GM12878 (cell line): ENCODE data around the gene CCDC57. TPM values are rescaled to one million over a fixed set of nuclear protein-coding genes. Genes with fewer than 3 reads are reported as not detected.

Source experiments
- ATAC-seq: fragments of 200-7000 bp; cut with Tn5 transposase; 3 replicates; pipeline ENCODE4 v1.9.1; 2020; ENCODE audit warnings: mild to moderate bottlenecking, moderate library complexity
- BruUV-seq: library from RNA; stranded (reverse); fragments of 400-500 nt; replicated peaks from 2 replicates; lab custom pipeline; 2021; lab: Mats Ljungman, UMichigan
- CTCF ChIA-PET: fragments of 300-600 bp; sonication (Branson Sonifier 250); formaldehyde crosslinking; extraction: SDS; loops from one replicate; lab custom pipeline; 2021; ENCODE audit warnings: inconsistent platforms; lab: Yijun Ruan, JAX
- POLR2A ChIA-PET: fragments of 350-600 bp; formaldehyde crosslinking; extraction: SDS; loops from one replicate; lab custom pipeline; 2021; ENCODE audit warnings: inconsistent platforms; lab: Charles Lee
- RAD21 ChIA-PET: fragments of 300-600 bp; sonication (Branson Sonifier 250); formaldehyde crosslinking; loops from one replicate; lab custom pipeline; 2023; ENCODE audit warnings: antibody characterized with exemption; ENCODE audit not compliant: unreplicated experiment; lab: Charles Lee
- SMC1A ChIA-PET: fragments of 300-600 bp; sonication (Branson Sonifier 250); formaldehyde crosslinking; loops from one replicate; lab custom pipeline; 2023; ENCODE audit not compliant: unreplicated experiment, uncharacterized antibody; lab: Charles Lee
- DNase-seq: peaks from one replicate; pipeline ENCODE4 v3.0.0-alpha.2; 2011; ENCODE audit warnings: low read depth, low spot score
- FAIRE-seq: peaks from 3 replicates; lab custom pipeline; 2011; peaks lifted over from hg19 to GRCh38; lab: Jason Lieb, UNC
- H2AFZ ChIP-seq: 2 replicates; pipeline ENCODE4 v1.6.0; 2011; ENCODE audit warnings: low read depth, low read length, control low read depth; ENCODE audit not compliant: control insufficient read depth
- H3K27ac ChIP-seq: 2 replicates; pipeline ENCODE4 v1.5.1; 2011; ENCODE audit warnings: control low read depth; ENCODE audit not compliant: control insufficient read depth, insufficient read depth
- H3K27me3 ChIP-seq, 2 experiments: replicated peaks in 1 of 2; 2 replicates each; pipeline versions ENCODE4 v1.6.0 to v1.6.1; 2011; ENCODE audit warnings: low read length in 1 of 2; ENCODE audit not compliant: control insufficient read depth in 2 of 2, insufficient read depth in 2 of 2
- H3K36me3 ChIP-seq, 2 experiments: 2 replicates each; pipeline ENCODE4 v1.5.1; 2011; ENCODE audit warnings: low read length in 1 of 2; ENCODE audit not compliant: control insufficient read depth in 2 of 2, insufficient read depth in 2 of 2
- H3K4me1 ChIP-seq: 2 replicates; pipeline ENCODE4 v1.6.1; 2011; ENCODE audit warnings: mild to moderate bottlenecking, low read length, moderate library complexity, mixed read lengths; ENCODE audit not compliant: control insufficient read depth, insufficient read depth
- H3K4me2 ChIP-seq: 2 replicates; pipeline ENCODE4 v1.6.0; 2011; ENCODE audit warnings: control low read depth; ENCODE audit not compliant: control insufficient read depth, insufficient read depth
- H3K4me3 ChIP-seq: fragments of 200-600 bp; sonication (generic); 2 replicates; pipeline ENCODE4 v1.5.1; 2016
- H3K79me2 ChIP-seq: 2 replicates; pipeline ENCODE4 v1.6.0; 2011; ENCODE audit warnings: low read length; ENCODE audit not compliant: control insufficient read depth, insufficient read depth
- H3K9ac ChIP-seq: 2 replicates; pipeline ENCODE4 v1.8.0; 2011; ENCODE audit warnings: low read length, control low read depth, mixed read lengths; ENCODE audit not compliant: control insufficient read depth, insufficient read depth
- H3K9me3 ChIP-seq: replicated peaks from 3 replicates; pipeline ENCODE4 v1.5.1; 2011; ENCODE audit warnings: mild to moderate bottlenecking, low read length; ENCODE audit not compliant: control insufficient read depth, insufficient read depth
- H4K20me1 ChIP-seq: 2 replicates; pipeline ENCODE4 v1.6.0; 2011; ENCODE audit not compliant: control insufficient read depth, insufficient read depth
- ASH2L ChIP-seq: fragments of 300-600, 200-600 bp; sonication (generic); IDR thresholded peaks from 2 replicates; pipeline ENCODE4 v1.6.1; 2017; ENCODE audit warnings: low read depth, mild to moderate bottlenecking, borderline replicate concordance
- BCL11A ChIP-seq: IDR thresholded peaks from 2 replicates; pipeline ENCODE4 v1.6.1; 2011; ENCODE audit warnings: low read depth, low read length
- BMI1 ChIP-seq: fragments of 450-650 bp; IDR thresholded peaks from 2 replicates; pipeline ENCODE4 v1.6.1; 2016; ENCODE audit warnings: mild to moderate bottlenecking, moderate library complexity, borderline replicate concordance
- CBX5 ChIP-seq: sonication (generic); IDR thresholded peaks from 2 replicates; pipeline ENCODE4 v1.6.1; 2016; ENCODE audit warnings: low read depth, moderate library complexity, mild to moderate bottlenecking, inconsistent platforms
- CHD1 ChIP-seq: IDR thresholded peaks from 2 replicates; pipeline ENCODE4 v1.6.1; 2012; ENCODE audit warnings: low read depth, low read length, improper control_type of control experiment
- HDAC2 ChIP-seq: fragments of 200-600 bp; sonication (generic); IDR thresholded peaks from 2 replicates; pipeline ENCODE4 v1.6.1; 2017
- MTA3 ChIP-seq: IDR thresholded peaks from 2 replicates; pipeline ENCODE4 v1.6.1; 2012; ENCODE audit warnings: low read length, inconsistent platforms, borderline replicate concordance
- RAD21 ChIP-seq: IDR thresholded peaks from 2 replicates; pipeline ENCODE4 v1.6.1; 2011; ENCODE audit warnings: mild to moderate bottlenecking, low read depth, low read length, moderate library complexity; ENCODE audit not compliant: insufficient read depth
- RBBP5 ChIP-seq: fragments of 200-600 bp; sonication (generic); conservative IDR thresholded peaks from 2 replicates; pipeline ENCODE4 v1.6.1; 2016
- RUNX3 ChIP-seq: IDR thresholded peaks from 2 replicates; pipeline ENCODE4 v1.6.1; 2012; ENCODE audit warnings: low read length, inconsistent platforms
- SMAD1 ChIP-seq: fragments of 450-650 bp; IDR thresholded peaks from 2 replicates; pipeline ENCODE4 v1.6.1; 2018; ENCODE audit warnings: mild to moderate bottlenecking, low read depth; ENCODE audit not compliant: partially characterized antibody
- SMARCA5 ChIP-seq: fragments of 450-650 bp; IDR thresholded peaks from 2 replicates; pipeline ENCODE4 v1.6.1; 2017; ENCODE audit warnings: mild to moderate bottlenecking
- SREBF1 ChIP-seq: IDR thresholded peaks from 2 replicates; pipeline ENCODE4 v1.6.1; 2012; ENCODE audit warnings: mild to moderate bottlenecking, low read length
- SRF ChIP-seq, 2 experiments: IDR thresholded peaks; 2 replicates each; pipeline ENCODE4 v1.6.1; 2011; ENCODE audit warnings: low read depth in 2 of 2, low read length in 2 of 2, mild to moderate bottlenecking in 1 of 2, moderate library complexity in 1 of 2
- TARDBP ChIP-seq: IDR thresholded peaks from 2 replicates; pipeline ENCODE4 v1.6.1; 2016; ENCODE audit warnings: borderline replicate concordance
- WGBS: methylation state at CpG from one replicate; pipeline ENCODE4 v1.1.6; 2016; ENCODE audit warnings: low lambda C conversion rate; ENCODE audit not compliant: insufficient replicate concordance, insufficient coverage; ENCODE audit errors: missing lambda C conversion rate; 5-methylcytosine and 5-hydroxymethylcytosine counted together
- in situ Hi-C: fragments of 300-500 bp; cut with MboI; formaldehyde crosslinking; loops from 9 replicates; pipeline ENCODE4 v1.14.3; 2018; ENCODE audit warnings: mixed read lengths
- intact Hi-C: fragments of 100-400 bp; cut with micrococcal nuclease; formaldehyde crosslinking; loops from one replicate; pipeline ENCODE4 v1.14.2; 2022; ENCODE audit not compliant: unreplicated experiment
- polyA plus RNA-seq, 11 experiments: library from polyadenylated mRNA; depleted of rRNA in 4 of 11; unstranded in 6 of 11; stranded (reverse) in 5 of 11; fragments of >200 nt; fragmentation: Nextera tagmentation in 4 of 11; fragmentation: Illumina TruSeq in 1 of 11; extraction: Ambion mirVana in 4 of 11; extraction: Trizol in 1 of 11; gene quantifications; 1 replicate in 1 of 11; 2 replicates in 10 of 11; pipeline versions ENCODE4 v1.2.1 to v1.2.3, GENCODE V29; 2011 to 2016; ENCODE audit warnings: inconsistent platforms in 2 of 11, missing spikeins in 2 of 11, low read depth in 1 of 11
- total RNA-seq, 4 experiments: library from RNA; depleted of rRNA in 3 of 4; stranded (reverse); fragments of >200 nt in 3 of 4; fragmentation: Illumina TruSeq in 1 of 4; extraction: Trizol in 1 of 4; gene quantifications; 2 replicates each; pipeline versions ENCODE4 v1.2.1 to v1.2.3, GENCODE V29; 2013 to 2021
- TF ChIP-seq, protein P1 (sequence below): fragments of 150-350 bp; IDR thresholded peaks from 2 replicates; pipeline ENCODE4 v1.6.1; 2016; ENCODE audit warnings: low read depth, low read length
- TF ChIP-seq, protein P2 (sequence below): IDR thresholded peaks from 2 replicates; pipeline ENCODE4 v1.6.1; 2012; ENCODE audit warnings: low read depth, low read length, improper control_type of control experiment
- TF ChIP-seq, protein P3 (sequence below), 3 experiments: IDR thresholded peaks in 2 of 3; conservative IDR thresholded peaks in 1 of 3; 2 replicates each; pipeline ENCODE4 v1.5.1; 2011; ENCODE audit warnings: low read depth in 3 of 3, low read length in 3 of 3, mild to moderate bottlenecking in 3 of 3, control low read depth in 2 of 3, moderate library complexity in 2 of 3, inconsistent platforms in 1 of 3, mixed read lengths in 1 of 3; ENCODE audit not compliant: control insufficient read depth in 2 of 3, insufficient read depth in 1 of 3; ENCODE audit errors: extremely low read depth in 1 of 3

Gene CCDC57
- total and polyA plus RNA-seq, 10 of the 15 experiments (the other 5 are each of a cell fraction or from before 2014, with no cell fraction given), result 5.4 to 123 (median 45.8) TPM

DNA sequence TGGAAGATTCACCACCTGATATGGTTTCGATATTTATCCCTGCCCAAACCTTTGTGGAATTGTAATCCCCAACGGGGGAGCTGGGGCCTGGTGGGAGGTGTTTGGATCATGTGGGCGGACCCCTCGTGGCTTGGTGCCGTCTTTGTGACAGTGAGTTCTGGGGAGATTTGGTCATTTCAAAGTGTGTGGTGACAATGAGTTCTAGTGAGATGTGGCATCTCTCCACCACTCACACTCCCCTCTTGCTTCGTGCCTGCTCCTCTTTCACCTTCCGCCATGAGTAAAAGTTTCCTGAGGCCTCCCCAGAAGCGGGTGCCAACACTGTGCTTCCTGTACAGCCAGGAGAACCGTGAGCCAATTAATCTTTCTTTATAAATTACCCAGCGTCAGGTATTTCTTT is 9.7 kb downstream of the CCDC57 start (continued):
- TF ChIP-seq, protein P1, sequence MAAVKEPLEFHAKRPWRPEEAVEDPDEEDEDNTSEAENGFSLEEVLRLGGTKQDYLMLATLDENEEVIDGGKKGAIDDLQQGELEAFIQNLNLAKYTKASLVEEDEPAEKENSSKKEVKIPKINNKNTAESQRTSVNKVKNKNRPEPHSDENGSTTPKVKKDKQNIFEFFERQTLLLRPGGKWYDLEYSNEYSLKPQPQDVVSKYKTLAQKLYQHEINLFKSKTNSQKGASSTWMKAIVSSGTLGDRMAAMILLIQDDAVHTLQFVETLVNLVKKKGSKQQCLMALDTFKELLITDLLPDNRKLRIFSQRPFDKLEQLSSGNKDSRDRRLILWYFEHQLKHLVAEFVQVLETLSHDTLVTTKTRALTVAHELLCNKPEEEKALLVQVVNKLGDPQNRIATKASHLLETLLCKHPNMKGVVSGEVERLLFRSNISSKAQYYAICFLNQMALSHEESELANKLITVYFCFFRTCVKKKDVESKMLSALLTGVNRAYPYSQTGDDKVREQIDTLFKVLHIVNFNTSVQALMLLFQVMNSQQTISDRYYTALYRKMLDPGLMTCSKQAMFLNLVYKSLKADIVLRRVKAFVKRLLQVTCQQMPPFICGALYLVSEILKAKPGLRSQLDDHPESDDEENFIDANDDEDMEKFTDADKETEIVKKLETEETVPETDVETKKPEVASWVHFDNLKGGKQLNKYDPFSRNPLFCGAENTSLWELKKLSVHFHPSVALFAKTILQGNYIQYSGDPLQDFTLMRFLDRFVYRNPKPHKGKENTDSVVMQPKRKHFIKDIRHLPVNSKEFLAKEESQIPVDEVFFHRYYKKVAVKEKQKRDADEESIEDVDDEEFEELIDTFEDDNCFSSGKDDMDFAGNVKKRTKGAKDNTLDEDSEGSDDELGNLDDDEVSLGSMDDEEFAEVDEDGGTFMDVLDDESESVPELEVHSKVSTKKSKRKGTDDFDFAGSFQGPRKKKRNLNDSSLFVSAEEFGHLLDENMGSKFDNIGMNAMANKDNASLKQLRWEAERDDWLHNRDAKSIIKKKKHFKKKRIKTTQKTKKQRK, result no peak
- TF ChIP-seq, protein P2, sequence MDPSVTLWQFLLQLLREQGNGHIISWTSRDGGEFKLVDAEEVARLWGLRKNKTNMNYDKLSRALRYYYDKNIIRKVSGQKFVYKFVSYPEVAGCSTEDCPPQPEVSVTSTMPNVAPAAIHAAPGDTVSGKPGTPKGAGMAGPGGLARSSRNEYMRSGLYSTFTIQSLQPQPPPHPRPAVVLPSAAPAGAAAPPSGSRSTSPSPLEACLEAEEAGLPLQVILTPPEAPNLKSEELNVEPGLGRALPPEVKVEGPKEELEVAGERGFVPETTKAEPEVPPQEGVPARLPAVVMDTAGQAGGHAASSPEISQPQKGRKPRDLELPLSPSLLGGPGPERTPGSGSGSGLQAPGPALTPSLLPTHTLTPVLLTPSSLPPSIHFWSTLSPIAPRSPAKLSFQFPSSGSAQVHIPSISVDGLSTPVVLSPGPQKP, result no peak
- TF ChIP-seq SREBF1, result no peak

DNA sequence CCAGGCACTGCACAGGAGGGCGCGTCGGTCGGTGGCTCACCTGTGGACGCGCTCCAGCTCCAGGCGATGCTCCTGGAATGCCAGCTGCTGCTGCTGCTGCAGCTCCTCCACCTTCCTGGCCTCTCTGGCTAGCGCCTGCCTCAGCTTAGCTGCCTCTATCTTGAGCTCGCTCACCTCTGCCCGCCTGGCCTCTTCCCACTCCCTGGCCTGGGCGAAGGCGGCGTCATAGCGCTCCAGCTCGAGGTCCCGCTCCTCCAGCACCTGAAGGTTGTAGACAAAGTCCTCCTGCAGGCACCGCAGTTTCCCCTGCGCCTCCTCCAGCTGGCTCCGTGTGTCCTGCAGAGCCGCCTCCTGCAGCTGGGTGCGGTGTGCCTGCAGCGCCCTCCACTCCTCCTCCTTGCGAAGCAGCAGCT is 11.1 kb downstream of the CCDC57 start:
- WGBS, result 96% methylated on average over 23 of the region's 23 CpGs
- intact Hi-C loops, result no loop called here

More for the DNA sequence above, 11.1 kb downstream of the CCDC57 start:
- BruUV-seq, result no TSS peak
- TF ChIP-seq SMARCA5, result no peak
- TF ChIP-seq BMI1, result no peak
- no peak for TF ChIP-seq CBX5
- TF ChIP-seq CHD1, result no peak
- no peak for TF ChIP-seq BCL11A
- no peak for TF ChIP-seq SMAD1
- no peak for TF ChIP-seq RAD21
- TF ChIP-seq, protein P3, sequence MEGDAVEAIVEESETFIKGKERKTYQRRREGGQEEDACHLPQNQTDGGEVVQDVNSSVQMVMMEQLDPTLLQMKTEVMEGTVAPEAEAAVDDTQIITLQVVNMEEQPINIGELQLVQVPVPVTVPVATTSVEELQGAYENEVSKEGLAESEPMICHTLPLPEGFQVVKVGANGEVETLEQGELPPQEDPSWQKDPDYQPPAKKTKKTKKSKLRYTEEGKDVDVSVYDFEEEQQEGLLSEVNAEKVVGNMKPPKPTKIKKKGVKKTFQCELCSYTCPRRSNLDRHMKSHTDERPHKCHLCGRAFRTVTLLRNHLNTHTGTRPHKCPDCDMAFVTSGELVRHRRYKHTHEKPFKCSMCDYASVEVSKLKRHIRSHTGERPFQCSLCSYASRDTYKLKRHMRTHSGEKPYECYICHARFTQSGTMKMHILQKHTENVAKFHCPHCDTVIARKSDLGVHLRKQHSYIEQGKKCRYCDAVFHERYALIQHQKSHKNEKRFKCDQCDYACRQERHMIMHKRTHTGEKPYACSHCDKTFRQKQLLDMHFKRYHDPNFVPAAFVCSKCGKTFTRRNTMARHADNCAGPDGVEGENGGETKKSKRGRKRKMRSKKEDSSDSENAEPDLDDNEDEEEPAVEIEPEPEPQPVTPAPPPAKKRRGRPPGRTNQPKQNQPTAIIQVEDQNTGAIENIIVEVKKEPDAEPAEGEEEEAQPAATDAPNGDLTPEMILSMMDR (IDR thresholded peaks at IDR 0.05 in 2 of 3, conservative IDR thresholded peaks at IDR 0.05 in 1 of 3; ENCODE audit: control insufficient read depth in 2 of 3, extremely low read depth in 1 of 3, insufficient read depth in 1 of 3, low read depth in 3 of 3, low read length in 3 of 3), result no peak
- TF ChIP-seq ASH2L, result no peak
- no peak for TF ChIP-seq TARDBP
- TF ChIP-seq RUNX3, result no peak
- TF ChIP-seq SRF (IDR thresholded peaks at IDR 0.05; ENCODE audit: low read depth in 2 of 2, low read length in 2 of 2), result no peak
- TF ChIP-seq HDAC2, result no peak
- TF ChIP-seq RBBP5, result no peak
- TF ChIP-seq MTA3, result no peak
- TF ChIP-seq, all 136 proteins: peak for 0
- no peak for ATAC-seq
- no peak overlapping the region for H3K4me3 ChIP-seq
- ChIA-PET CTCF (interaction anchor here (1.0 kb wide), 1 partner anchor 35 kb away, joined by 4 read pairs; no protein-coding TSS in a partner anchor), RAD21 (no interaction called here), POLR2A (no interaction called here), SMC1A (no interaction called here)
- H3K4me2 ChIP-seq, result no peak overlapping the region
- H3K9ac ChIP-seq, result no peak overlapping the region
- H2AFZ ChIP-seq, result no peak overlapping the region
- H3K79me2 ChIP-seq, result no peaks in the 10 kb centered on the region
- H3K36me3 ChIP-seq, result no peaks in the 10 kb centered on the region
- H3K9me3 ChIP-seq, result no peaks in the 10 kb centered on the region
- in situ Hi-C loops, result no loop called here
- H4K20me1 ChIP-seq, result no peaks in the 10 kb centered on the region
- H3K27me3 ChIP-seq, result no peaks in the 10 kb centered on the region
- no peak for DNase-seq
- no peak overlapping the region for H3K27ac ChIP-seq
- H3K4me1 ChIP-seq, result peaks cover 15% of the 10 kb centered on the region
- no peak for FAIRE-seq
